Vagina (tissue), 2 donors: ENCODE results near the gene SWAP70.

Experiments
- POLR2AphosphoS5 ChIP-seq, 2 donors: sonication (generic); formaldehyde crosslinking; IDR thresholded peaks; one replicate each; pipeline ENCODE4 v1.9.0; 2017; ENCODE audit warnings: antibody characterized with exemption in 2 of 2, mild to moderate bottlenecking in 2 of 2, low read depth in 1 of 2; ENCODE audit not compliant: insufficient read depth in 1 of 2
- TF ChIP-seq, protein P1 (sequence below), 3 experiments: fragments of 450-650 bp in 2 of 3; fragments of 200-600 bp in 1 of 3; sonication (generic) in 1 of 3; IDR thresholded peaks; one replicate each; pipeline ENCODE4 v1.5.1; 2017 to 2019; ENCODE audit warnings: antibody characterized with exemption in 3 of 3, mild to moderate bottlenecking in 2 of 3, moderate library complexity in 2 of 3

DNA sequence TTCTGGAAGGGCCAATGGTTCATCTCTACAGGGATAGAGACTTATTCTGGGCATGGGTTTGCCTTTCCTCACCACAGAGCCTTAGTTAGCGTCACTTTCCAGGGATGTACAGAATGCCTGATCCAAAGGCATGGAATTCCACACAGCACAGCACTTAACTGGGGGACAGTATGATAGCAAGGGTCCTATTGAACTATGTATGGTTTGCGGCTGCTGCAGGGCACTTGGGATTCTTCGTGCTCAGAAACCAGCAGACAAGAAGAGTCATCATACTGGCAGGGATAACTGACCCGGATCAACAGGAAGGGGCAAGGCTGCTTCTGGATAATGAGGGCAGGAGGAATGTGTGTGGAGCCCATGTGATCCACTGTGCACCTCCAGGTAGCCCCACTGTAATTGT is 105.7 kb downstream of the SWAP70 start:
- TF ChIP-seq, protein P1, sequence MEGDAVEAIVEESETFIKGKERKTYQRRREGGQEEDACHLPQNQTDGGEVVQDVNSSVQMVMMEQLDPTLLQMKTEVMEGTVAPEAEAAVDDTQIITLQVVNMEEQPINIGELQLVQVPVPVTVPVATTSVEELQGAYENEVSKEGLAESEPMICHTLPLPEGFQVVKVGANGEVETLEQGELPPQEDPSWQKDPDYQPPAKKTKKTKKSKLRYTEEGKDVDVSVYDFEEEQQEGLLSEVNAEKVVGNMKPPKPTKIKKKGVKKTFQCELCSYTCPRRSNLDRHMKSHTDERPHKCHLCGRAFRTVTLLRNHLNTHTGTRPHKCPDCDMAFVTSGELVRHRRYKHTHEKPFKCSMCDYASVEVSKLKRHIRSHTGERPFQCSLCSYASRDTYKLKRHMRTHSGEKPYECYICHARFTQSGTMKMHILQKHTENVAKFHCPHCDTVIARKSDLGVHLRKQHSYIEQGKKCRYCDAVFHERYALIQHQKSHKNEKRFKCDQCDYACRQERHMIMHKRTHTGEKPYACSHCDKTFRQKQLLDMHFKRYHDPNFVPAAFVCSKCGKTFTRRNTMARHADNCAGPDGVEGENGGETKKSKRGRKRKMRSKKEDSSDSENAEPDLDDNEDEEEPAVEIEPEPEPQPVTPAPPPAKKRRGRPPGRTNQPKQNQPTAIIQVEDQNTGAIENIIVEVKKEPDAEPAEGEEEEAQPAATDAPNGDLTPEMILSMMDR (IDR thresholded peaks at IDR 0.05), result no peak
- TF ChIP-seq POLR2AphosphoS5 (IDR thresholded peaks at IDR 0.05; ENCODE audit: insufficient read depth in 1 of 2, low read depth in 1 of 2), result no peak
